NCI-H146 treated with DMSO at 0.1 percent for 48 hours (cell line): Measurements from ENCODE around the gene NCKAP5.

Experiments used
- DNase-seq: peaks from one replicate; lab custom pipeline; 2025; ENCODE audit not compliant: unreplicated experiment; lab: John Stamatoyannopoulos, UW

NCKAP5 gene

GRCh38 chr2:132915812-132916549 is 652.3 kb downstream of the NCKAP5 start:
- no peak for DNase-seq

- DNase-seq: no peak
Measured at GRCh38 chr2:132911726-132912724, 656.2 kb downstream of the NCKAP5 start.

GRCh38 chr2:132910432-132910831 is 657.8 kb downstream of the NCKAP5 start:
- DNase-seq: no peak

GRCh38 chr2:132909427-132909826 is 658.8 kb downstream of the NCKAP5 start:
- DNase-seq: no peak

GRCh38 chr2:132904142-132904842 is 664.0 kb downstream of the NCKAP5 start:
- DNase-seq: no peak

GRCh38 chr2:132902626-132903025 is 665.6 kb downstream of the NCKAP5 start:
- DNase-seq: no peak

GRCh38 chr2:132901661-132902060 is 666.6 kb downstream of the NCKAP5 start:
- no peak for DNase-seq

- no peak for DNase-seq
Measured at GRCh38 chr2:132897111-132897510, 671.2 kb downstream of the NCKAP5 start.

GRCh38 chr2:132896073-132896472 is 672.2 kb downstream of the NCKAP5 start:
- DNase-seq: no peak

GRCh38 chr2:132891498-132891897 is 676.8 kb downstream of the NCKAP5 start:
- DNase-seq: no peak

GRCh38 chr2:132886574-132886973 is 681.7 kb downstream of the NCKAP5 start:
- no peak for DNase-seq

GRCh38 chr2:132884705-132885104 is 683.6 kb downstream of the NCKAP5 start:
- DNase-seq: peak; percentile 36

- no peak for DNase-seq
Measured at GRCh38 chr2:132884292-132884691, 684.0 kb downstream of the NCKAP5 start.

- no peak for DNase-seq
Measured at GRCh38 chr2:132883430-132883829, 684.8 kb downstream of the NCKAP5 start.

- DNase-seq: no peak
Measured at GRCh38 chr2:132881546-132881945, 686.7 kb downstream of the NCKAP5 start.

- DNase-seq: no peak
Measured at GRCh38 chr2:132877923-132878322, 690.3 kb downstream of the NCKAP5 start.

GRCh38 chr2:132876745-132877391 is 691.4 kb downstream of the NCKAP5 start:
- no peak for DNase-seq

- DNase-seq: no peak
Measured at GRCh38 chr2:132875193-132875592, 693.1 kb downstream of the NCKAP5 start.

GRCh38 chr2:132873738-132874137 is 694.5 kb downstream of the NCKAP5 start:
- DNase-seq: no peak

GRCh38 chr2:132871831-132872230 is 696.4 kb downstream of the NCKAP5 start:
- DNase-seq: no peak

- DNase-seq: no peak
Measured at GRCh38 chr2:132863961-132864360, 704.3 kb downstream of the NCKAP5 start.
